ENCODE results near the gene PANK4. TPM values are rescaled to one million over a fixed set of nuclear protein-coding genes. Genes with fewer than 3 reads are reported as not detected.

Gene PANK4
- polyA plus RNA-seq, 1 experiment = 10.9 TPM

DNA sequence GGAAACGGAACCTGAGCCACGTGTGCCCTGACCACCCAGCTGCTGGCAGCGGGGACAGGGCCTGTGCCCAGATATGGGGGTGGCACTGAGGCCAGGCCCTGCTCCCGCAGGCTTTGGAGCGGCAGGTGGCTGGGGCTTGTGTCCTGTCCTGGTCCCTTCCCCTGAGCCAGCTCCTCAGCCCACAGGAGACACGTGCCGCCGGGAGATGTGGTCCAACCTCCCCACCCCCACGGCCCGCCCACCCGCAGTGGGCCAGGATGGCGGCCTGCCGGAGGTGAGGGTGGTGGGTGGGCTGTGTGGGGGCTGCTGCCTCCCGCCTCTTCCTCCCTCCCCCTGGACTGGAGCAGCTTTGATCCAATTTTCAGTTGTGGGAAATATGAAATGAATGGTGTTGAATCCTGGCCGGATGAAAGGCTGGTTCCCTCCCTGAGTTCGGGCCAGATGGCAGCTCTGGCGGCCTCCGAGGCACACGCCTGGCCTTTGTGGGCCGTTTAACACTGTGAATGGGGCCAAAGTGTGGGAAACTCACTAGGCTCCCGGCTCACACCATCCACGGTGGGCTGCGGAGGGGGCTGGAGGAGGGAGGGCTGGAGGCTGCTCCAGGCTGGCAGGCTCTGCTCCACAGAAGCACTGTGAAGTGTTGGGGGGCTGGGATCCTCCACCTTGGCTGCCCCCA is 6.2 kb upstream of the PANK4 start:
- CTCF ChIA-PET = interaction anchor here (0.6 kb wide), 1 partner anchor 488 kb away, joined by 3 read pairs; no protein-coding TSS in a partner anchor
- Histone ChIP-seq H3K4me3 (ENCODE audit: low read depth, low read length) (no peak overlapping the region), H3K9me3 (ENCODE audit: control insufficient read depth, insufficient read depth, low read length) (no peaks in the 10 kb centered on the region; the same call in 1 of the 2 replicates), H3K27ac (ENCODE audit: low read depth, low read length) (no peak overlapping the region), H3K27me3 (ENCODE audit: control insufficient read depth, insufficient read depth, low read length) (peaks cover 35% of the 10 kb centered on the region)
- DNase-seq (ENCODE audit: low read depth, low spot score) = no peak
- POLR2A ChIA-PET = no interaction called here
- TF ChIP-seq CTCF (IDR thresholded peaks at IDR 0.05; ENCODE audit: low read depth, low read length) = no peak

DNA sequence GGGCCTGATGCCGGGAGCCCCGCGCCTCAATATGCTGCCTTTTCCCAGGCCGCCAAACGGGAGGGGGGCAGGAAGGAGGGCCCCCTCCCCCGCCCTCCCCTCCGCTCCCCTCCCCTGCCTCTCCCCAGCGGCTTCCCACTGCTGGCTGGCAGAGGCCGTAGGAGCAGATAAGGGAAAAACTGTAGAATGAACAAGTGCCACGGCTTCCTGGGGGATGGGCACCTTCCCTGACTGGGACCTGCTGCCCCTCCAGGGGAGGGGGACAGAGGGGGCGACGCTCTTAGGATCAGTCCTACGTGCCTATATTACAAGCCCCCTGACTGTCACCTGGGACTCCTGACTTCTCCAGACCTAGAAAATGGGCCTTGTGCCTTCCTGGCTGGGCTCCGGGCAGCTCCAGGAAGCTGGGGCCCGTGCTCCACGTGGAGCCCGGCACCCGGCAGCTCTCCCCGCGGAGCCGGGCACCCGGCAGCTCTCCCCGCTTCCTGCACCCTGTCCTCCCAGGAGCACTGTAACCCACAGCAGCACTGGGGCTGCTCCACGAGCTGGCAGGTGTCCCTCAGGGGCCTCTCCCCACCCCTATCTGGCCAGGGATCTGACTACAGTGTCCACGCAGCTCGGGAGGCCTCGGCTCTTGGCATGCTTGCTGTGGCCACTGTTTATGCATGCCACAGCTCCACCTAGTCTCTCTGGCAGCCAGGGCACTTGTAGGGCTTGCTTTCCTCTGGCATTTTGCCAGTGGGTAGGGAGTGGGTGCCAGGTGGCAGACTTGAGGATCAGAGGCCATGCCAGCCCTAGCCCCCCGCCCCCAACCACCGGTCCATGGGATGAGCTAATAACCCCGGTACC is 4.3 kb upstream of the PANK4 start:
- no peak for DNase-seq (ENCODE audit: low read depth, low spot score)
- Histone ChIP-seq H3K27me3 (ENCODE audit: control insufficient read depth, insufficient read depth, low read length) (peaks cover 35% of the 10 kb centered on the region), H3K9me3 (ENCODE audit: control insufficient read depth, insufficient read depth, low read length) (no peaks in the 10 kb centered on the region; the same call in 1 of the 2 replicates), H3K4me3 (ENCODE audit: low read depth, low read length) (no peak overlapping the region), H3K27ac (ENCODE audit: low read depth, low read length) (no peak overlapping the region)
- ChIA-PET CTCF (interaction anchor here (1.4 kb wide), 1 partner anchor 18 kb away, joined by 4 read pairs; no protein-coding TSS in a partner anchor), POLR2A (no interaction called here)
- TF ChIP-seq CTCF (IDR thresholded peaks at IDR 0.05; ENCODE audit: low read depth, low read length) = no peak

DNA sequence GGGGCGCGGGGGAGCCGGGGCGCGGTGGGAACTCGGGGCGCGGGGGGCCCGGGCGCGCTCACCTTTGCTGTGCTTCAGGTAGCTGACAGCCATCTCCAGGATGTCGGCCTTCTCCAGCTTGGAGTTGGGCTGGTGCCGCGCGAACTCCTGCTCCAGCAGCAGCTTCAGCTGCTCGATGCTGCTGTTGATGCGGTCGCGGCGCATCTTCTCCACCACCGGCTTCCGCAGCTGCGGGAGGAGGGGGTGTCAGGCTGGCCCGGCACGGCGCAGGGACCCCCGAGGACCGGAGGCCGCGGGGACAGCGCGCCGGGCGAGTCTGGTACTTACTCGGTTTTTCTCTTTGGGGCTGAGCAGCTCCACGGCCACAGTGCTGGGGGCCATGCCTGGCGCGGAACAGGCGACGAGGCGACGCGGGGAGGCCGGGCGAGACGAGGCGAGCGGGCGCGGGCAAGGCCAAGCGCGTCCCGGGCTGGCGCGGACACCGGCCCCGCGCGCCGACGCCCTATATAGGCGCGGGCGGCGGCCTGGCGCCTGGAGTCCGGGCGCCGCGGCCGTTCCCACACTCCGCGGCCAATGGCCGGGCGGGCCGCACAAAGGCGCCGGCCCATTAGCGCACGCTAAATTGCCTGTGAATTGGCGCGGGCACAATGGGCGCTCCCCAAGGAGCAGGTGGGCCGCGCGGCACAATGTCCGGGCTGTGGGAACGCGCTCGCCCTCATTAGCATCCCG is 3.6 kb upstream of the PANK4 start, which contains the start of gene HES5:
Gene HES5, minus strand, starts transcription at position 480 of the 729 bp plus-strand sequence. Its CDS starts 99 bp downstream, at position 381.
- POLR2A ChIA-PET = no interaction called here
- CTCF ChIA-PET = interaction anchor here (1.4 kb wide), 1 partner anchor 18 kb away, joined by 4 read pairs; no protein-coding TSS in a partner anchor
- TF ChIP-seq CTCF (IDR thresholded peaks at IDR 0.05; ENCODE audit: low read depth, low read length) = no peak
- H3K27me3 ChIP-seq (ENCODE audit: control insufficient read depth, insufficient read depth, low read length) = peaks cover 35% of the 10 kb centered on the region
- no peaks in the 10 kb centered on the region; the same call in 1 of the 2 replicates for H3K9me3 ChIP-seq (ENCODE audit: control insufficient read depth, insufficient read depth, low read length)
- DNase-seq (ENCODE audit: low read depth, low spot score) = no peak
- H3K27ac ChIP-seq (ENCODE audit: low read depth, low read length) = no peak within 1 kb of the TSS
- no peak within 1 kb of the TSS for H3K4me3 ChIP-seq (ENCODE audit: low read depth, low read length)

GRCh38 chr1:2528966-2529783 is 2.8 kb upstream of the PANK4 start:
- H3K27me3 ChIP-seq (ENCODE audit: control insufficient read depth, insufficient read depth, low read length) = peaks cover 35% of the 10 kb centered on the region
- H3K9me3 ChIP-seq (ENCODE audit: control insufficient read depth, insufficient read depth, low read length) = no peaks in the 10 kb centered on the region; the same call in 1 of the 2 replicates
- POLR2A ChIA-PET = no interaction called here
- H3K4me3 ChIP-seq (ENCODE audit: low read depth, low read length) = no peak overlapping the region
- no peak for TF ChIP-seq CTCF (IDR thresholded peaks at IDR 0.05; ENCODE audit: low read depth, low read length)
- CTCF ChIA-PET = no interaction called here
- H3K27ac ChIP-seq (ENCODE audit: low read depth, low read length) = no peak overlapping the region
- DNase-seq (ENCODE audit: low read depth, low spot score) = no peak
